22Rv1 (cell line): ENCODE results near the gene MED4.
A peak's percentile ranks its signal among the peaks of the same experiment; 100 is the strongest.

Experiments
- H3K27ac ChIP-seq: fragments of 450-650 bp; 2 replicates; pipeline ENCODE4 v1.5.1; 2017
- ZFX ChIP-seq: fragments of 450-650 bp; IDR thresholded peaks from 2 replicates; pipeline ENCODE4 v1.6.1; 2017; ENCODE audit warnings: antibody characterized with exemption, borderline replicate concordance
- TF ChIP-seq, protein P1 (sequence below): fragments of 450-650 bp; IDR thresholded peaks from 2 replicates; pipeline ENCODE4 v1.5.1; 2017; ENCODE audit warnings: mild to moderate bottlenecking

Gene MED4

DNA sequence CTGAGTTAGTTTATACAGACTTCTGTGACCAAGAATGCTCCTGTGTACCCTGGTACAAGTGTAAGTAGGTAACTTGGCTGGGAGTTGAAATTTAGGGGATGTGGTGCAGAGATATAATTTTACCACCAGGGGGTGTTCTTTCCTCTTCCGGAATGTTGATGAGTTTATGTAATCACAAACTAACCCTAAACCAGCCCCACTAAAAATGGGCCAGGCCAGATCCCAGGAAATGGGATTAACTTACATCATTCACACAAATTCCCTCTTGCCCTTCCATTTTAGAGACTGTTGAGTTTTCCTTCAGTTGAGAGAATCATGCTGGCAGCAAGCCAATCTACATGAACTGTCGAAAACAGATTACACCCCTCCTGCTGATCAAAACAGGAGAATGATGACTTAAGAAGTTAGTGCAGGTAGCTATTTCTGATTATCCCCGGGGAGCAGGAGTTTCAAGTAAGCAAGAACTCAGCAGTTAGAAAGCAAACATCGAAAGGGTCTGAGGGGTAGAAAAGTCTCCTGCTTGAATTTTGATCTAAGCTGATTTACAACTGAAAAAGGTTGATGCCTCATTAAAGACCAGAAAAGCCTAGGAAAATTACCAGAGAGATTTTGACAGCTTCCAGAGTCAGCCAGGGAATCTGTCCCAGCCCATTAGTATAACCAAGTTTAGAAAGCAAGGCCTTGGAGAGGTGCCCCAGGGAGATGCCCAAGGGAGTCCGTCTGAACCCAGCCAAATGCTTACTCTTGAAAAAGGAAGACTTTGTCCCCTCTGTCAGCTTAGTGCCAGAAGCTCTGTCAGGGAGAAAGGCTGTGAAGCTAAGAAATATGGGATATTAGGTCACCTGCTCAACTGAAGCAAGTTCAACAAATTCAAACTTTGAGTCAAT is 32.3 kb upstream of the MED4 start:
- TF ChIP-seq, protein P1, sequence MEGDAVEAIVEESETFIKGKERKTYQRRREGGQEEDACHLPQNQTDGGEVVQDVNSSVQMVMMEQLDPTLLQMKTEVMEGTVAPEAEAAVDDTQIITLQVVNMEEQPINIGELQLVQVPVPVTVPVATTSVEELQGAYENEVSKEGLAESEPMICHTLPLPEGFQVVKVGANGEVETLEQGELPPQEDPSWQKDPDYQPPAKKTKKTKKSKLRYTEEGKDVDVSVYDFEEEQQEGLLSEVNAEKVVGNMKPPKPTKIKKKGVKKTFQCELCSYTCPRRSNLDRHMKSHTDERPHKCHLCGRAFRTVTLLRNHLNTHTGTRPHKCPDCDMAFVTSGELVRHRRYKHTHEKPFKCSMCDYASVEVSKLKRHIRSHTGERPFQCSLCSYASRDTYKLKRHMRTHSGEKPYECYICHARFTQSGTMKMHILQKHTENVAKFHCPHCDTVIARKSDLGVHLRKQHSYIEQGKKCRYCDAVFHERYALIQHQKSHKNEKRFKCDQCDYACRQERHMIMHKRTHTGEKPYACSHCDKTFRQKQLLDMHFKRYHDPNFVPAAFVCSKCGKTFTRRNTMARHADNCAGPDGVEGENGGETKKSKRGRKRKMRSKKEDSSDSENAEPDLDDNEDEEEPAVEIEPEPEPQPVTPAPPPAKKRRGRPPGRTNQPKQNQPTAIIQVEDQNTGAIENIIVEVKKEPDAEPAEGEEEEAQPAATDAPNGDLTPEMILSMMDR, result peak; percentile 84
- TF ChIP-seq ZFX, result no peak
- H3K27ac ChIP-seq, result no peak overlapping the region

DNA sequence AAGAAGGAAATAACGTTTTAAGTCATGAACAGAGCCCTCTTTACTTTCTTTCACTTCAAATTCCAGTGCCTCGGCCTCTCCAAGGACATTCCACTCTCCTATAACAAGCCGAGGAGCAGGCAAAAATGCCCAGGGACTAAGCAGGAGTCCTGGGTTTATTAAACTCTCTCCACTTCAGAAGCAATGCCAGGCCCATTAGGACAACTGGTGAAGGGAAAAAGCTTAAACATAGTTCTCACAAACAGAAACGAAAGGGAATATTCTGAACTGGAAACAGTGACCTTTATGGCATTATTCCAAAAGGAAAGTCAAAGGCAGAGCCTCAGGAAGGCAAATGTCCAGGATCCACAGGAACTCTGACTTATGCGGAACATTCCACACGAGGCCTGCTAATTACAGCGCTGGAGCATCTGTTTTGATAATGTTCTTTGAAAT is 30.9 kb upstream of the MED4 start:
- no peak for TF ChIP-seq ZFX
- TF ChIP-seq, protein P1, result no peak
- H3K27ac ChIP-seq, result no peak overlapping the region

GRCh38 chr13:48123812-48124211 is 28.9 kb upstream of the MED4 start:
- TF ChIP-seq ZFX, result no peak
- TF ChIP-seq, protein P1, result no peak
- H3K27ac ChIP-seq, result no peak overlapping the region

GRCh38 chr13:48121733-48122132 is 26.8 kb upstream of the MED4 start:
- no peak overlapping the region for H3K27ac ChIP-seq
- no peak for TF ChIP-seq ZFX
- TF ChIP-seq, protein P1, result no peak

DNA sequence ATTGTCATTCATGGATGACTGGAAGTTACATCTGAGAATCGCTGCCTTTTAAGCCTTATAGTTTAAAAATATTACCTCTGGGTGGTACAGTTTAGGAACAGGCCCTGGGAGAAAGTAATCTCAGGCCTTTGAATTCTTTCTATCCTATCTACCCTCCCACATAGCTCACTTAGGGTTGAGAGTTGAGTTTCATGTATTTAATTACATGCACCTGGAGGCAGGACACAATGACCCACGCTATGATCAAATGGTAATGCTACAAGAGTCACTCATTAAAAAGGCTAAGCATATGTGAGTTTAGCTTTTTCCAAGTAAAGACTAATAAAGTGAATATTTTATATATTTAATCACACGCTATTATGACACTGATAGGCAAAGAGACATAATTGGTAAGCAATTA is 25.3 kb upstream of the MED4 start:
- no peak for TF ChIP-seq ZFX
- TF ChIP-seq, protein P1, result no peak
- no peak overlapping the region for H3K27ac ChIP-seq

DNA sequence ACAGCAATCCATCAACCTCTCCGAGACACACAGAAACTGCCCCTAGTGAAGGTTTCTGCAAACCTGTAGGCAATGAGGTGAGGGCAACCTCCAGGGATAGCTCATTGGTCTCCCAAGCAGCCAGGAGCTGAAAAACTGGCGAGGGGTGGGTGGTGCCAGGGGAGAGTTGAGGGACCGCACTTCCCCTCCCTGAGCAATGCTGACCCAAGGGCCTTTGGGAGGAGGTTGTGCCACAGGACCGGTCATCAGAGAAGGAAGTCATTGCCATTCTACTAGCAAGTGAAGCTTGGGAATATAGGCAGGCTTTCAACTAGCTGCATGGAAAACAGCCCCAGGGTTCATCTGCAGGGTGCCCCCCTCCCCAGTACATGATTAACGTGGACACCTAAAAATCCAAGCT is 23.1 kb upstream of the MED4 start:
- TF ChIP-seq ZFX, result no peak
- TF ChIP-seq, protein P1, result no peak
- H3K27ac ChIP-seq, result no peak overlapping the region

DNA sequence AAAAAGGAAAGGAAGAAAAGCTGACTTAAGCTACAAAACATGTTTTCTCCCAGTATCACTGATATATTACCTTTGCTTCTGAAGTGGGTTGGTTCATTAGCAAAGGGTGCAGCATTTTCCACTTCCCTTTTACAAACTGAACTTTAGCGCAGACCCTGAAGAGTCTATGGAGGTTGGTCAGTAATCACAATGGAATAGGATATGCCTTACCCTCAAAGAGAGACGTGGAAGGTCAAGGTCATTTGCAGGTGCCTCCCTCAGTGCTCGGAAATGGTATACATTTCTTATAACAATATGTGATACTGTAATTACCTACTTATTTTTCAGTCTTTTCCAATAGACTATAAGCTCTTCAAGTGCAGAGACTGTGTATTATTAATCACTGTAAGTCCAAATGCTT is 21.9 kb upstream of the MED4 start:
- H3K27ac ChIP-seq, result no peak overlapping the region
- no peak for TF ChIP-seq ZFX
- TF ChIP-seq, protein P1, result no peak
